B cell (primary cell): ENCODE data around the gene CCDC178. TPM values are rescaled to one million over a fixed set of nuclear protein-coding genes. Genes with fewer than 3 reads are reported as not detected.

Experiments
- ATAC-seq: fragments of 200-7000 bp; cut with Tn5 transposase; one replicate; pipeline ENCODE4 v1.10.0; 2021; ENCODE audit warnings: low read depth, mild to moderate bottlenecking, moderate number of reproducible peaks, moderate library complexity
- CTCF ChIA-PET: fragments of 350-600 bp; sonication (Branson Sonifier 250); formaldehyde crosslinking; loops from one replicate; lab custom pipeline; 2021; ENCODE audit warnings: antibody characterized with exemption, inconsistent platforms; lab: Charles Lee
- POLR2A ChIA-PET: fragments of 350-600 bp; sonication (Branson Sonifier 250); formaldehyde crosslinking; loops from one replicate; lab custom pipeline; 2021; ENCODE audit warnings: antibody characterized with exemption; lab: Charles Lee
- DNase-seq: peaks from one replicate; pipeline ENCODE4 v3.0.0; 2013
- H2AFZ ChIP-seq: 2 replicates; pipeline ENCODE4 v1.6.1; 2012; ENCODE audit warnings: mild to moderate bottlenecking, low read depth, low read length; ENCODE audit not compliant: insufficient read depth, poor library complexity, severe bottlenecking
- H3K27ac ChIP-seq, 2 donors: 1 replicate in 1 of 2; 2 replicates in 1 of 2; pipeline ENCODE4 v1.5.1; 2012 to 2013; ENCODE audit warnings: low read length in 2 of 2, mild to moderate bottlenecking in 2 of 2, moderate library complexity in 1 of 2
- H3K27me3 ChIP-seq, 4 experiments: fragments of 200-600 bp in 1 of 4; sonication (generic) in 1 of 4; replicated peaks in 1 of 4; 1 replicate in 2 of 4; 2 replicates in 2 of 4; pipeline versions ENCODE4 v1.6.1 to v1.7.0; 2013 to 2016; ENCODE audit warnings: low read length in 3 of 4, mild to moderate bottlenecking in 2 of 4, mixed read lengths in 1 of 4, moderate library complexity in 1 of 4; ENCODE audit not compliant: insufficient read depth in 4 of 4, control insufficient read depth in 3 of 4; ENCODE audit errors: control extremely low read depth in 1 of 4
- H3K36me3 ChIP-seq, 2 experiments: replicated peaks in 1 of 2; 1 replicate in 1 of 2; 2 replicates in 1 of 2; pipeline versions ENCODE4 v1.6.1 to v1.7.1; 2013; ENCODE audit warnings: low read length in 1 of 2; ENCODE audit not compliant: insufficient read depth in 2 of 2, control insufficient read depth in 1 of 2; ENCODE audit errors: control extremely low read depth in 1 of 2, extremely low read depth in 1 of 2
- H3K4me1 ChIP-seq, 2 donors: fragments of 200-600 bp in 1 of 2; sonication (generic) in 1 of 2; 1 replicate in 1 of 2; 2 replicates in 1 of 2; pipeline versions ENCODE4 v1.5.1 to v1.6.1; 2013 to 2017; ENCODE audit warnings: low read length in 2 of 2; ENCODE audit not compliant: control insufficient read depth in 2 of 2, insufficient read depth in 2 of 2
- H3K4me2 ChIP-seq: replicated peaks from 2 replicates; pipeline ENCODE3; 2012; ENCODE audit warnings: mild to moderate bottlenecking, low read depth, low read length; ENCODE audit not compliant: poor library complexity, severe bottlenecking
- H3K4me3 ChIP-seq, 5 experiments: fragments of 200-600 bp in 1 of 5; sonication (generic) in 1 of 5; 1 replicate in 3 of 5; 2 replicates in 2 of 5; pipeline versions ENCODE4 v1.5.1 to v1.7.0; 2011 to 2016; ENCODE audit warnings: low read length in 4 of 5, mild to moderate bottlenecking in 4 of 5, low read depth in 2 of 5, control low read depth in 1 of 5, moderate library complexity in 1 of 5; ENCODE audit not compliant: insufficient read depth in 1 of 5; ENCODE audit errors: control extremely low read depth in 1 of 5, extremely low read depth in 1 of 5
- H3K79me2 ChIP-seq: fragments of 200-600 bp; sonication (generic); one replicate; pipeline ENCODE4 v1.6.0; 2016; ENCODE audit warnings: low read length; ENCODE audit not compliant: control insufficient read depth, insufficient read depth
- H3K9ac ChIP-seq: fragments of 200-600 bp; sonication (generic); 2 replicates; pipeline ENCODE4 v1.6.1; 2017; ENCODE audit warnings: mild to moderate bottlenecking, low read length, moderate library complexity
- H3K9me3 ChIP-seq, 3 donors: one replicate each; pipeline versions ENCODE4 v1.6.1 to v1.7.1; 2013; ENCODE audit warnings: low read length in 2 of 3; ENCODE audit not compliant: control insufficient read depth in 2 of 3, insufficient read depth in 1 of 3; ENCODE audit errors: control extremely low read depth in 1 of 3
- H4K20me1 ChIP-seq: 2 replicates; pipeline ENCODE4 v1.6.0; 2012; ENCODE audit warnings: mild to moderate bottlenecking, low read length; ENCODE audit not compliant: insufficient read depth, control insufficient read depth, poor library complexity, severe bottlenecking
- H3K27ac Mint-ChIP-seq: one replicate; pipeline ENCODE4 v1.8.0; 2021; ENCODE audit warnings: mixed read lengths
- H3K27me3 Mint-ChIP-seq: one replicate; pipeline ENCODE4 v1.8.0; 2021; ENCODE audit warnings: mixed read lengths
- H3K4me1 Mint-ChIP-seq: one replicate; pipeline ENCODE4 v1.8.0; 2021; ENCODE audit warnings: mixed read lengths
- H3K4me3 Mint-ChIP-seq: one replicate; pipeline ENCODE4 v1.8.0; 2021; ENCODE audit warnings: mixed read lengths
- H3K9me3 Mint-ChIP-seq: one replicate; pipeline ENCODE4 v1.8.0; 2022; ENCODE audit warnings: mixed read lengths; ENCODE audit not compliant: insufficient read depth
- CTCF ChIP-seq: fragments of 200-600 bp; IDR thresholded peaks from one replicate; pipeline ENCODE4 v1.8.0; 2022; ENCODE audit warnings: antibody characterized with exemption, mild to moderate bottlenecking
- EZH2 ChIP-seq: IDR thresholded peaks from 2 replicates; pipeline ENCODE4 v1.6.1; 2012; ENCODE audit warnings: borderline replicate concordance, low read depth, mild to moderate bottlenecking, moderate library complexity, low read length; ENCODE audit not compliant: insufficient read depth, poor library complexity, severe bottlenecking
- WGBS: methylation state at CpG from one replicate; pipeline ENCODE4 v1.1.5; 2013; ENCODE audit warnings: missing lambda C conversion rate; ENCODE audit not compliant: insufficient coverage; 5-methylcytosine and 5-hydroxymethylcytosine counted together
- intact Hi-C: fragments of 100-400 bp; cut with micrococcal nuclease; formaldehyde crosslinking; loops from one replicate; pipeline ENCODE4 v1.10.0; 2022
- polyA plus RNA-seq: library from polyadenylated mRNA; depleted of rRNA; stranded (reverse); fragments of >200 nt; gene quantifications from 2 replicates; pipeline ENCODE4 v1.2.3, GENCODE V29; 2012
- total RNA-seq, 2 donors: library from RNA; stranded (reverse); fragments of 120-200 nt in 1 of 2; gene quantifications; 1 replicate in 1 of 2; 2 replicates in 1 of 2; pipeline versions ENCODE4 v1.2.3 to v1.2.4, GENCODE V29; 2013 to 2022

Gene CCDC178
- total and polyA plus RNA-seq, 2 donors (not counting 1 experiment from before 2014, with no cell fraction given) = not detected

GRCh38 chr18:32902568-32903330 is 537.8 kb downstream of the CCDC178 start:
- peak overlapping the region; percentile 68 for H3K27ac Mint-ChIP-seq
- Histone ChIP-seq H3K27ac (peak overlapping the region; percentile 55 to 69), H3K36me3 (no peaks in the 10 kb centered on the region), H3K9ac (no peak overlapping the region), H3K4me2 (peak overlapping the region; percentile 21), H3K9me3 (peaks cover 0 to 8% (median 2%) of the 10 kb centered on the region in 3 donors), H4K20me1 (no peaks in the 10 kb centered on the region), H3K79me2 (no peaks in the 10 kb centered on the region), H3K4me3 (peak overlapping the region in 1 of 5 experiments; percentile 1), H2AFZ (no peak overlapping the region), H3K4me1 (peaks cover 24 to 25% of the 10 kb centered on the region in 2 donors), H3K27me3 (no peaks in the 10 kb centered on the region)
- ATAC-seq (peak; percentile 76), DNase-seq (peak; percentile 59)
- TF ChIP-seq CTCF = peak; percentile 12
- TF ChIP-seq EZH2 = no peak
- CTCF ChIA-PET = no interaction called here
- intact Hi-C loops = loop anchor here (2.0 to 5.0 kb wide), 3 partner anchors 16 to 35 kb away; no protein-coding TSS in a partner anchor
- H3K9me3 Mint-ChIP-seq = peaks cover 2% of the 10 kb centered on the region
- H3K4me1 Mint-ChIP-seq = peaks cover 34% of the 10 kb centered on the region
- WGBS = no CpG with 5 or more reads among the region's 3 CpGs
- H3K27me3 Mint-ChIP-seq = no peaks in the 10 kb centered on the region
- H3K4me3 Mint-ChIP-seq = peak overlapping the region; percentile 33
- POLR2A ChIA-PET = no interaction called here

GRCh38 chr18:32899819-32900218 is 540.7 kb downstream of the CCDC178 start:
- intact Hi-C loops = loop anchor here (5.0 kb wide), 1 partner anchor 33 kb away; no protein-coding TSS in a partner anchor
- Histone ChIP-seq H3K27ac (no peak overlapping the region), H3K9ac (no peak overlapping the region), H3K4me2 (no peak overlapping the region), H3K4me3 (no peak overlapping the region), H3K36me3 (no peaks in the 10 kb centered on the region), H3K27me3 (no peaks in the 10 kb centered on the region), H2AFZ (no peak overlapping the region), H3K9me3 (peaks cover 1 to 11% (median 8%) of the 10 kb centered on the region in 3 donors), H3K4me1 (peaks cover 15 to 19% of the 10 kb centered on the region in 2 donors), H3K79me2 (no peaks in the 10 kb centered on the region), H4K20me1 (no peaks in the 10 kb centered on the region)
- 75% methylated on average over 1 of the region's 3 CpGs for WGBS
- TF ChIP-seq CTCF = no peak
- TF ChIP-seq EZH2 = no peak
- peaks cover 25% of the 10 kb centered on the region for H3K4me1 Mint-ChIP-seq
- POLR2A ChIA-PET = no interaction called here
- H3K27ac Mint-ChIP-seq = no peak overlapping the region
- no peaks in the 10 kb centered on the region for H3K27me3 Mint-ChIP-seq
- ATAC-seq (no peak), DNase-seq (no peak)
- CTCF ChIA-PET = interaction anchor here (0.9 to 1.2 kb wide), 3 partner anchors 19 to 128 kb away, joined by 3 to 5 read pairs (median 3); no protein-coding TSS in a partner anchor
- H3K4me3 Mint-ChIP-seq = no peak overlapping the region
- H3K9me3 Mint-ChIP-seq = peaks cover 5% of the 10 kb centered on the region
